Neuron (in vitro differentiated cells): ENCODE data around the gene GFAP.

Experiments used
- H2AFZ ChIP-seq: one replicate; pipeline ENCODE4 v1.6.1; 2013; ENCODE audit warnings: low read depth, mild to moderate bottlenecking, inconsistent platforms, low read length, moderate library complexity
- H3K27me3 ChIP-seq: one replicate; pipeline ENCODE4 v1.6.1; 2013; ENCODE audit warnings: low read length; ENCODE audit not compliant: insufficient read depth
- H3K36me3 ChIP-seq: one replicate; pipeline ENCODE4 v1.6.1; 2013; ENCODE audit warnings: low read length; ENCODE audit not compliant: insufficient read depth
- H3K4me1 ChIP-seq: one replicate; pipeline ENCODE4 v1.6.1; 2013; ENCODE audit warnings: low read length; ENCODE audit not compliant: insufficient read depth
- H3K4me3 ChIP-seq: 2 replicates; pipeline ENCODE4 v1.5.1; 2013; ENCODE audit warnings: mild to moderate bottlenecking, low read length, moderate library complexity
- H3K9me3 ChIP-seq: one replicate; pipeline ENCODE4 v1.6.1; 2013; ENCODE audit warnings: low read length

The GFAP gene

GRCh38 chr17:44906763-44907728, 8.3 kb downstream of the GFAP start:
- H3K4me1 ChIP-seq, result peaks cover 18% of the 10 kb centered on the region
- peaks cover 8% of the 10 kb centered on the region for H3K27me3 ChIP-seq
- peaks cover 2% of the 10 kb centered on the region for H3K9me3 ChIP-seq
- H3K4me3 ChIP-seq, result no peak overlapping the region
- no peak overlapping the region for H2AFZ ChIP-seq
- H3K36me3 ChIP-seq, result no peaks in the 10 kb centered on the region

- Histone ChIP-seq H3K36me3 (no peaks in the 10 kb centered on the region), H3K4me3 (no peak overlapping the region), H3K27me3 (peaks cover 7% of the 10 kb centered on the region), H3K4me1 (peaks cover 18% of the 10 kb centered on the region), H2AFZ (no peak overlapping the region), H3K9me3 (peaks cover 2% of the 10 kb centered on the region)
Measured at GRCh38 chr17:44906010-44906646, 9.2 kb downstream of the GFAP start.

GRCh38 chr17:44905006-44906000, 10.0 kb downstream of the GFAP start:
- no peaks in the 10 kb centered on the region for H3K27me3 ChIP-seq
- no peaks in the 10 kb centered on the region for H3K36me3 ChIP-seq
- H2AFZ ChIP-seq, result no peak overlapping the region
- no peak overlapping the region for H3K4me3 ChIP-seq
- peaks cover 18% of the 10 kb centered on the region for H3K4me1 ChIP-seq
- H3K9me3 ChIP-seq, result no peaks in the 10 kb centered on the region

GRCh38 chr17:44904001-44904984, 11.0 kb downstream of the GFAP start:
- H3K4me1 ChIP-seq, result peaks cover 13% of the 10 kb centered on the region
- no peak overlapping the region for H3K4me3 ChIP-seq
- no peak overlapping the region for H2AFZ ChIP-seq

GRCh38 chr17:44903012-44903685, 12.2 kb downstream of the GFAP start:
- no peaks in the 10 kb centered on the region for H3K36me3 ChIP-seq
- no peaks in the 10 kb centered on the region for H3K9me3 ChIP-seq
- H3K4me3 ChIP-seq, result no peak overlapping the region
- H2AFZ ChIP-seq, result no peak overlapping the region
- H3K4me1 ChIP-seq, result peaks cover 13% of the 10 kb centered on the region
- no peaks in the 10 kb centered on the region for H3K27me3 ChIP-seq

More at GRCh38 chr17:44904001-44904984, 11.0 kb downstream of the GFAP start:
- no peaks in the 10 kb centered on the region for H3K9me3 ChIP-seq
- no peaks in the 10 kb centered on the region for H3K27me3 ChIP-seq
- H3K36me3 ChIP-seq, result no peaks in the 10 kb centered on the region

GRCh38 chr17:44902135-44902760, 13.1 kb downstream of the GFAP start:
- Histone ChIP-seq H3K9me3 (no peaks in the 10 kb centered on the region), H3K4me1 (peaks cover 17% of the 10 kb centered on the region), H3K36me3 (no peaks in the 10 kb centered on the region), H3K27me3 (no peaks in the 10 kb centered on the region), H3K4me3 (no peak overlapping the region), H2AFZ (no peak overlapping the region)

- Histone ChIP-seq H2AFZ (no peak overlapping the region), H3K4me1 (peaks cover 17% of the 10 kb centered on the region), H3K9me3 (no peaks in the 10 kb centered on the region), H3K4me3 (no peak overlapping the region), H3K27me3 (no peaks in the 10 kb centered on the region), H3K36me3 (no peaks in the 10 kb centered on the region)
Measured at GRCh38 chr17:44901411-44901921, 13.8 kb downstream of the GFAP start.

GRCh38 chr17:44900894-44901293, 14.4 kb downstream of the GFAP start:
- Histone ChIP-seq H3K36me3 (peaks cover 3% of the 10 kb centered on the region), H3K4me3 (no peak overlapping the region), H2AFZ (no peak overlapping the region), H3K4me1 (peaks cover 14% of the 10 kb centered on the region), H3K9me3 (no peaks in the 10 kb centered on the region), H3K27me3 (no peaks in the 10 kb centered on the region)

GRCh38 chr17:44899074-44899782, 16.1 kb downstream of the GFAP start, which contains the start of gene EFTUD2:
Gene EFTUD2, minus strand, starts transcription at chr17:44899445. Its CDS starts 4,924 bp downstream, at chr17:44894521.
- Histone ChIP-seq H3K4me1 (peaks cover 9% of the 10 kb centered on the region), H3K9me3 (no peaks in the 10 kb centered on the region), H3K4me3 (peak within 1 kb of the TSS; percentile 94), H2AFZ (peak within 1 kb of the TSS; percentile 20), H3K36me3 (peaks cover 11% of the 10 kb centered on the region), H3K27me3 (no peaks in the 10 kb centered on the region)

- Histone ChIP-seq H3K4me1 (peaks cover 9% of the 10 kb centered on the region), H2AFZ (peak overlapping the region; percentile 20), H3K36me3 (peaks cover 15% of the 10 kb centered on the region), H3K9me3 (no peaks in the 10 kb centered on the region), H3K4me3 (peak overlapping the region; percentile 94), H3K27me3 (no peaks in the 10 kb centered on the region)
Measured at GRCh38 chr17:44898768-44899073, 16.6 kb downstream of the GFAP start.
